NCI-H2107 treated with DMSO at 0.1 percent for 48 hours (cell line): ENCODE results near the gene TSEN34.
"Not testable (repeated sequence)": the region's sequence is repeated elsewhere in the genome, so short reads cannot be mapped to it uniquely, and the experiment has no call there.

Source experiments
- DNase-seq: peaks from one replicate; lab custom pipeline; 2025; ENCODE audit not compliant: unreplicated experiment; lab: John Stamatoyannopoulos, UW

TSEN34 gene

DNA sequence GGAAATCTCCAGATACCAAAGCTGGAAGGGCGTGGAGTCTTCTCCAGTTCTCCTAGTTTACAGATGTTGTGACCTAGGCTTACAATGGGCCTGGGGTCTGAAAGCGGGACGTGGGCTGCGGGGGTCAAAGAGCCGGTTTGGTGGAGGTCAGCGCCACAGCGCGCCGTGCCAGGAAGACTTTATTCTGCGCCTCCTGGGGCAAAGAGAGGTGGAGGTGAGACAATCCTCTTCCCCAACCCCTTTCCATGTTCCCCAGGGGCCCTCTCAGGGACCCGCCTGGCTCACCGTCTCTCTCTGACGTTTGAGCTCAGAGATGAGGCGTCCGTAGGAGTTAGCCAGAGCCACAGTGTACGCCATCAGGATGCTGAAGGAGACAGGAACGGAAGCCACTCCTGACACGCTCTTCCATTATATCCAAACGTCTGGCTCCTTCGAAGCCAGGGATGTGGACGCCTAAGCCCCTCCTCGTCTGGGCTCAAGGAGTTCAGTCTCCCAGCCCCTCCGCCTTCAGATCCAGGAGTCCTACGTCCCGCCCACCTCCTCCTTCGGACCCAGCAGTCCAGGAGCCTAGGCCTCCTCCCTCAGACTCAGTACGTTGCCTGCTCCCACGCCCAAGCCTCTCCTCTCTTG is 30.8 kb upstream of the TSEN34 start:
- no peak for DNase-seq

DNA sequence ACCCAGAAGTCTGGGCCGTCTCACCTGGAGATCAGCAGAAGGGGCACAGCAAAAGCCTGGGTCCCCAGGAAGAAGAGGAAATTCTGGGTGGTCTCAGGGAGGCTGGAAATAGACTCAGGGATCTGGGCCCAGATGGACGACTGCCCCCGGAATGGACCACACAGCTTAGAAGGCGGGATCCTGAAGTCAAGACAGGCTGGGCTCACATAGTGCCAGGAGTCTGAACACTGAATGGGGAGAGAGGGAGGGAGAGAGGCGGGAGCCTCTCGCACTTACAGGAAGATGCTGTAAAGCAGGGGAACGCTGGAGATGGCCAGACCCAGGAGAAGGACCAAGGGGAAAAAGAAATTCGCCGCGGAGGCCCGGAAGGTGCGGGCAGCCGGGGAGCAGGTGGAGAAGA is 30.3 kb upstream of the TSEN34 start:
- peak; percentile 18 for DNase-seq

GRCh38 chr19:54162241-54162805 is 28.8 kb upstream of the TSEN34 start:
- DNase-seq: no peak

DNA sequence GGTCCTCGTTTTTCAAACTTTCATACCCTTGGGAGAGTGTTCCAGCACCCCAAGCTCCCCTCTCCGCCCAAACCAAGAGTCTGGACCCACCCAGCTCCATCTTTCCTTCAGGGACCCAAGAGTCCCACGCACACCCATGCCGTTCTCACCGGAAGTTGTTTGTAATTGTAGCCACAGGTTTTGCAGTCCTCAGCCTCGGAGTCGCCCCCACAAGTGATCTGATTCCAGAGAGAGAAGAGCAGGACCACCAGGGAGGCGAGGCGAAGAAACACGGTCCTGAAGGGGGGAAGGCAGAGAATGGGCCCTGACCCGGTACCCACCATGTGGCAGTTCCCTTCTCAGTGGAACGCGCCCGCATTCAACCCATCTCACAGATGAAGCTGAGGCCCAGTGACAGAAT is 28.2 kb upstream of the TSEN34 start:
- DNase-seq: no peak

GRCh38 chr19:54164369-54165068 is 26.6 kb upstream of the TSEN34 start:
- no peak for DNase-seq

DNA sequence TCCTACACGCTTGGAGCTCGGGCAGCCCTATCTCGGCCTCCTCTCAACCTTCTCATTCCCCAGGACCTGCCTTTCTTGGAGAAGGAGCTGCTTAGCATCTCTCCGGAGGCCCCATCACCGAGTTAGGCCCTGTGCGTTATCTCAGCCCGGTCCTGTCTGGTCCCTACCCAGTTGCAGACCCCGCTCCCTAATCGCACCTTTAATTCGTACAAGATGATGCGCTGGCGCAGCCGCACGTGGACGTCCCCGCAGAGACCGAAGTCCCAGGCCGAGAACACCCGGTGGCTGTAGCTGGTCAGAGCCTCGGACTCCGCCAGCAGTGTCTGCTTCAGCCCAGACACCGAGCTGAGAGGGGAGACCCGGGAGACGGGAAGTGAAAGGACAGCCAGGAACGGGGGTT is 25.9 kb upstream of the TSEN34 start:
- no peak for DNase-seq

DNA sequence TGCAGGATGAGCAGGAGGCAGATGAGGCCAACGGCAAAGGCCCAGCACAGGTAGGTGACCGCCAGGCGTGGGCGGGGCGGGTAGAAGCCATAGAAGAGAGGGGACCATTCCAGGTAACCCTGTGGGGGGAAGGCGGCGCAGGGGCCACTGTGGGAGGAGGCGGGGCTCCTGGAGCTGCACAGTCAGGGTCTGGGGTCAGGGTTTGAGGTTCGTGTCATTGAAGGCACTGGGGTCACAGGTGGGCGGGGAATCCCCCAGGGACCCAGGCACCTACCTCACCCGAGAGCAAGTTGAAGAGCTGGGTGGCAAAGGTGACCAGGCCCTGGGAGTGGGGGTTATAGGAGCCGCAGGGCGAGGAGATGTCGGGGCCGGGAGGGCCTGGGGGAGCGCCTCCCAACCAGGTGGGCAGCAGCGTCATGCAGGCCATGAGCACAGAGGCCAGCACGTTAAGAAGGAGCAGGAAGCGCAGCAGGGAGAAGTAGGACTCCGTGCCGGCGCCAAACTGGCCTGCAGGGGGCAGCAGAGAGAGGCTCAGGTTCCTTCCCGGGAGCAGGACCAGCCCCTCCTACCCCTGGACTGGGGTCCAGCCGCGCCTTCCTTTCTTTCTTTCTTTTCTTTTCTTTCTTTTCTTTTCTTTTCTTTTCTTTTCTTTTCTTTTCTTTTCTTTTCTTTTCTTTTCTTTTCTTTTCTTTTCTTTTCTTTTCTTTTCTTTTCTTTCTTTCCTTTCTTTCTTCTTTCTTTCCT is 22.8 kb upstream of the TSEN34 start:
- DNase-seq: peak; percentile 61

DNA sequence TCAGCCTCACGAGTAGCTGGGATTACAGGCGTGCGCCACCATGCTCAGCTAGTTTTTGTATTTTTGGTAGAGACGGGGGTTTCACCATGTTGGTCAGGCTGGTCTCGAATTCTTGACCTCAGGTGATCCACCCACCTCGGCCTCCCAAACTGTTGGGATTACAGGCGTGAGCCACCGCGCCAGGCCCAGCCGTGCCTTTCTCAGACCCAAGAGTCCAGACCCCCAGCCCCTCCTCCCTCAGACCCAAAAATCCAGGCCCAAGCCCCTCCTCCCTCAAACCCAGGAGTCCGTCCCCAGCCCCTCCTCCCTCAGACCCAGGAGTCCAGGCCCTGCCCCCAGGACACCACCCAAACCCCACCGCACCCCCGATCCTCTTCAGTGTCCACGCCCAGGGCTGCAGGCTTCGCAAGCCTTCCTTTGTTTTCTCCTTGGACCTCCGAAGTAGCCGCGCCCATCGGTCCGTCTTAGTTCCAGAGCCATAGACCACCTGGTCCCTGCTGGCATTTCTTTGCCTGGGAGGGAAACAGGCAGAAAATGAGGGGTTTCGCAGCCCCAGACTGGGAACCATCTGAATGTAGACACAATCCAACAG is 21.9 kb upstream of the TSEN34 start:
- no peak for DNase-seq

DNA sequence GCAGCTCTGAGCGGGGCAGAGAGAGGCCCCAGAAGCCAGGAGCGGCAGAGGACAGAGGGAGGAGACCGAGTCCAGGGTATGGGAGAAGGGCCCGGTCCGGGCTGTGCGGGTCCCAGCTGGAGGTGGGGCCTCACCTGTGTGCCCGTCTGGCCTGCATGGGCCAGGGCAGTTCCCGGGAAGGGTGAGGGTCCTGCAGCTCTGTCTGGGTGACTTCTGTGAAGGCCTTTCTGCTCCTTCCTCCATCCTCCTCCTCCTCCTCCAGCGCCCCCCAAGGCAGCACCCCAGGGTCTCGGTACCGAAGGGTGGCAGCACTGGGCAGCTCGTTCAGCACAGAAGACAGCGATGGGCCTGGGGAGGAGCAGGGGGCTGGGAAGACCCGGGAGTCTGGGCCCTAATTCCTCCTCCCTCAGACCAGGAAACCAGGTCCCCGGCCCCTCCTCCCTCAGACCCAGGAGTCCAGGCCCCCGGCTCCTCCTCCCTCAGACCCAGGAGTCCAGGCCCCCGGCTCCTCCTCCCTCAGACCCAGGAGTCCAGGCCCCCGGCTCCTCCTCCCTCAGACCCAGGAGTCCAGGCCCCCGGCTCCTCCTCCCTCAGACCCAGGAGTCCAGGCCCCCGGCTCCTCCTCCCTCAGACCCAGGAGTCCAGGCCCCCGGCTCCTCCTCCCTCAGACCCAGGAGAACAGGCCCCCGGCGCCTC is 19.2 kb upstream of the TSEN34 start:
- not testable (repeated sequence) for DNase-seq

- DNase-seq: peak; percentile 67
Observed at GRCh38 chr19:54172471-54173358, 18.4 kb upstream of the TSEN34 start, which contains the start of gene TMC4. TSS of gene TMC4 (minus strand) at chr19:54173160. CDS start at chr19:54173117, 43 bp downstream.

DNA sequence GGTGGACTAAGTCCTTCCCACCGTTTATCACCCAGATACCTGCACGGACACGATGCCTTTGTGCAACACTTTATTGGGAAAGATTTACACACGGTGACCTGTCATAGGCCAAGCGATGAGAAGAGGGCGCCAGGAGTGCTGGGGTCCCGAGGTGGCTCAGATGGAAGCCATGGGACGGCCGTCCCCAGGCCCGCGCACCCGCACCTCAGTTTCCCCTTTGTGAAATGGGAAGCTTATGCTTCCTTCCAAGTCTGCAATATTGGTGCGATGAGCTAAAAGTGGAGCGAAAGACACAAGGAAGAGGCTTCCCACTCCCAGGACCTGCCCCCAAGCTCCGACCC is 17.8 kb upstream of the TSEN34 start:
- no peak for DNase-seq

DNA sequence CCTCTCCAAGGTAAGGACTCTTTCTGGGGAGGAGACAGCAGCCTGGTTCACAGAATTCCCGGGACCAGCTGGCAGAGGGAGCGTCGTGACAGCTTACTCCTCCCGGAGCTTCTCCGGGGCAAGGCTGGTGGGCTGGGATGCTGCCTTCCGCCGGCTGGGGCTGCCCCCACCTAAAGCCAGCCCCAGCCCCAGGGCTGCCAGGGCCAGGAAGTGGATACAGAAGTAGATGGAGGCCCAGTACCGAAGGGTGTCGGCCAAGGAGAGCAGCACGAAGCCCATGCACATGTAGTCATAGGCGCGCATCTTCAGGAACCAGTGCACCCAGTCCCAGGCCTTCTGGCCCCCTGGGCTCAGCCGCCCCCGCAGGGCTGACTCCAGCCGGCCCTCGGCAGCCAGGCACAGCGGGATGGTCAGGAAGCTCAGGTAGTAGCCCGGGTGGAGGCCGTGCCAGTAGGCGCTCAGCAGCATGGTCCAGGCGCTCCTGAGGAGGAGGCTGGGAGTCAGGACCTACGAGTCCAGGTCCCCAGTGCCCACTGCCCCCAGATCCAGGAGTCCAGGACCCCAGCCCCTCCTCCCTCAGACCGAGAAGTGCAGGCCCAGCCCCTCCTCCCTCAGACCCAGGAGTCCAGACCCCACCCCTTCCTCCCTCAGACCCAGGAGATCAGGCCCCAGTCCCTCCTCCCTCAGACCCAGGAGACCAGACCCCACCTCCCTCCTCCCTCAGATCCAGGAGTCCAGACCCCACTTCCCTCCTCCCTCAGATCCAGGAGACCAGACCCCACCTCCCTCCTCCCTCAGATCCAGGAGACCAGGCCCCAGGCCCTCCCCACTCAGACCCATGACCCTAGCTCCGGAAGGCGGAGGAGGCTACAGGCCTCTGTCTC is 16.9 kb upstream of the TSEN34 start:
- DNase-seq: no peak

DNA sequence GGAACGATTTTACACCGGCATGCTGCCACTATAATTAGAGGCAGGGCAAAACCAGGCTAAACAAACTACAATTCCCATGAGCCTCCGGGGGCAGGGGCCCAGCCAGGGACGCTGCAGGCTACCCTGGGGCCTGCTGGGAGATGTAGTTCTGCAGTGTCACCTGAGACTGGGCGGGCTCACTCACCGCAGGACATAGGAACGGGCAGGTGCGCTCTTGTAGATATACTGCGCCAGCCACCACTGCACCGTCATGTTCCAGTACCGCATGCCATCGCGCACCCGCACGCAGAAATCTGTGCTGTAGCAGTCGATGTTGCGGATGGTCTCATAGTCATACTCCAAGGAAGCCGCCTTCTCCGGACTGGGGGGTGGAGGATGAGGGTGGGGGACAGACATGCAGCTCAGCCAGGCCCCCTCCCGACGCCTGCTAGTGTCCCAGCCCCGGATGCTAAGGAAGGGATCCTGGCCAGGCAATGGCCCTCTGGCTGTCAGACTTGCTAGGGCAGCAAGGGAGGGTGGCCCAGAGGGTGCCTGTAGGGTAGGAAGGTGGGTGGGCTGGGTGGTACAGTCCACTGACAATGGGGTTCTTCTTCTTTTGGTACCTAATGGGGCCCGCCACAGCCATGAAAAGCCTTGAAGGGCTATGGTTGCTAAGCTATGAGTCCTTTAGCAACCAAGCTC is 12.4 kb upstream of the TSEN34 start:
- DNase-seq: peak; percentile 67

DNA sequence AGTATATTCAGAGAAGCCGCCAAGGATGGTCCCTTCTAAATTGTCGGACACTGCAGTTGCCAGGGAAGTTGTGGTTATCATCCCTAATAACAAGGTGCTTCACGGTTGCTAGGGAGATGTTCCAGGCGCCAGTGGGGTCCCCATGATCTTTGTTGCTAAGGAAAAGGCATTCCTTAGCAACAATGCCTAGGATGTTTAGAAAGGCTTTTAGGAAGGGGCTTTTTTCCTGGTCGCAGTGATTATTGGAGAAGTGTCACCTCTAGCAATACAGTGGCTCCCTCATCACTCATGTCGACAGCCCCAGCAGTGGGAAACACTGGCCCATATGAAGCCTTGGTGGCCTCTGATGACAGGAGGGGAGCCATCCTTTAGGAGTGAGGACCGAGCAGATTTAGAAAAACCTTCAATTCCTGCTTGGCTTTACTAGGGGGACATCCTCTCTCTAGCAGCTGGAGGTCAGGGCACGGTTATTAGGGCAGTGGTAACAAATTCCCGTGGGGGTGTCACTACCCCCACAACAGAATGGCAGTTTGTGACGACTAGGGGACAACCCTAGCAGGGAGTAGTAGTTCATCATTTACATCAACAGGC is 11.8 kb upstream of the TSEN34 start:
- DNase-seq: no peak

DNA sequence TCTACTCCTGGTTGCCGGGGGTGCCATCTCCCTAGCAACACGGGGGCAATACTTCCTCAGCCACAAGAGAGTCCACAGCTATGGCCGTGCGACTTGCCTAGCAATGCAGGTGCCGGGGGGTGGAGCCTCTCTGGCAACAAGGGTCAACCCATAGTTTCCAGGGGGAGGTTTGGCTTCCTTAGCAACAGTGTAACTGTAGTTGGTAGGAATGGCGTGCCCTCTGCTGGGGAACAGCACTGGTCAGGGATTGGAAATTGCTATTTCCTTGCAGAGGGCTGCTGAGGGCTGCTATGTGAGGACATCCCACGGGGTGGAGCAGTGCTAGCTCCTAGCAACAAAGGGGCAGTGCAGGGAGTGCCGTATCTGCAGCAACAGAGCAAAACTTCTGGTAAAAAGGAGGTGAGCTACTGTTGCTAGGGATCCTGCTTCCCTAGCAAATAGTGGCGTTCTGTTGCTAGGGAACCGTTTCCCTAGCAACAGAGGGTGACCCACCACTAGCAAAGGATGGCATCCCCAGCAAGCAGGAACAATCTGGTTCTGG is 11.1 kb upstream of the TSEN34 start:
- DNase-seq: peak; percentile 74

GRCh38 chr19:54180691-54181091 is 10.4 kb upstream of the TSEN34 start:
- no peak for DNase-seq

- not testable (repeated sequence) for DNase-seq
Observed at GRCh38 chr19:54181894-54182293, 9.2 kb upstream of the TSEN34 start.

DNA sequence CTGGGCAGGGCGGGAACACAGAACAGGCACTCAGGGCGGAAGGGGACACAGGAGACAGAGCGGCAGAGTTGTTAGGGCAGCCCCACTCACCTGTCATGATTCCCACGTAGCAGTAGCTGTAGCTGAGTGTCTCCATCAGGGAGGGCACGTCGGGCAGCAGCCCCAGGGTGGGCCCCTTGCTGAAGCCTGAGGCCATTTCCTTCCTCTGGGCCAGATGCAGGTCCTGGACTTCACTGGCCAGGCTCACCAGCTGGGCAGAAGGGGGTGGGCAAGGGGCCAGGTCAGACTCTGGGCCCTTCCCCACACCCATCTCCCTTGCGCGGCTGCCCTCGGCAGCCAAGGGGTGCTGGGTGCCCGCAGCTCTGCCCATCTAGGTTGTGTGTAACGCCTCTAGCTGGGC is 7.7 kb upstream of the TSEN34 start:
- no peak for DNase-seq
